NCI-H446 treated with DMSO at 0.1 percent for 48 hours (cell line): ENCODE results near the gene TTLL12.
"Not testable (repeated sequence)": the region's sequence is repeated elsewhere in the genome, so short reads cannot be mapped to it uniquely, and the experiment has no call there.

ENCODE experiments used
- DNase-seq: peaks from one replicate; lab custom pipeline; 2025; lab: John Stamatoyannopoulos, UW

The TTLL12 gene

GRCh38 chr22:43153899-43154298, 33.0 kb downstream of the TTLL12 start:
- no peak for DNase-seq

- peak; percentile 24 for DNase-seq
These were observed 34.4 kb downstream of the TTLL12 start for GRCh38 chr22:43152357-43153071.

DNA sequence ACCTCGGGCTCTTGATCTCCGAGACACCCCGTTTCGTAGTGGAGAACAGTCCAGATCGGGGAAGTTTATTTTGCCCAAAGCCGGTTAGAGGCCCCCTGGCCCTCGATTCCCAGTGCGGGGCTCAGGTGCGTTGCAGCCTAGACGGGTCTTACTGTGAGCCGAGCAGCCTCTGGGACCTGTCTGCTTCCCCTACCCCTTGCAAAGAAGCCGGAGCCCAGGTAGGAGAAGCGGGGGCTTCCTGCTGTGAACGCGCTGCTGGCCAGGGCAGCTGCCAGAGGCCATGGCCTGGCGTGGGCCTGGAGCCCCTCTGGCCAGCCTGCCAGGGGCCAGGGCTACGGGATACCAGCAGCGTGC, 35.0 kb downstream of the TTLL12 start:
- DNase-seq = no peak

- peak; percentile 20 for DNase-seq
These were observed 35.5 kb downstream of the TTLL12 start, which contains the start of gene TSPO for GRCh38 chr22:43151251-43152002. Gene TSPO, plus strand, starts transcription at chr22:43151559. Its CDS starts 7,680 bp downstream, at chr22:43159239.

GRCh38 chr22:43150731-43151206, 36.2 kb downstream of the TTLL12 start:
- DNase-seq = no peak

DNA sequence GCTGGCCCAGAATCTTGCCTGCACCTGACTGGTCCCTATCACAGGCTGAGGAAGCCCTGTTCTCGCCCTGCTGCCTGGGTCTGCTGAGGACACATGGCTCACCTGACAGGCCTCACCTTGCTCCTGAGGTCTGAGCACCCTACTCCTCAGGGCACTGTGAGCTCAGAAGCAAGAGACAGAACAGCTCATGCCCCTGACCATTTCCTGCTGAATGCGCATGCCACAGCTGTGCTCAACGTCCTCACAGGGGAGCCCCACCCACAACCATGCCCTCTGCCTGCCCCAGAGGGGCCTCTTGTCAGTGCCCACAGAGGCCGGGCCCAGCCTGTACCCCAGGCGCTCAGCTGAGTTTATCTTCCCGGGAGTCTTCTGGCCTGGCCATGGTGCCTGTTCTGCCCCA, 38.4 kb downstream of the TTLL12 start:
- no peak for DNase-seq

DNA sequence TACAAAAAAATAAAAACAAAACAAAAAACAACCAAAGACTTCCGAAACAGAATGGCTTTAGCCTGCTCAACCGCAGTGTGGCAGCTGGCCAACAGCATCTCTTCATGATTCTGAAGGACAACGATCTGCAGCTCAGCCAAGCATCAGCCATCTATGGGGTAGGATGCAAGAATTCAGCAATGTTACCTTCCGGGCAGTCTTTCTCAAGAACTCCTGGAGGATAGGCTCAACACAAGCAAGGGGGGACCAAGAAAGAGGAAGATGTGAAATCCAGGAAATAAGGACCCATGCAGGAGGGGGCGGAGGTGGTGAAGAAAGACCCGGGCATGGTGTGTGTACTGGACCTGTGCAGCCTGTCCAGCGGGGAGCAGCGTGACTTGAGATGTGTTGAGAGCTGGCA, 39.1 kb downstream of the TTLL12 start:
- no peak for DNase-seq

GRCh38 chr22:43146332-43146731, 40.6 kb downstream of the TTLL12 start:
- DNase-seq = not testable (repeated sequence)

DNA sequence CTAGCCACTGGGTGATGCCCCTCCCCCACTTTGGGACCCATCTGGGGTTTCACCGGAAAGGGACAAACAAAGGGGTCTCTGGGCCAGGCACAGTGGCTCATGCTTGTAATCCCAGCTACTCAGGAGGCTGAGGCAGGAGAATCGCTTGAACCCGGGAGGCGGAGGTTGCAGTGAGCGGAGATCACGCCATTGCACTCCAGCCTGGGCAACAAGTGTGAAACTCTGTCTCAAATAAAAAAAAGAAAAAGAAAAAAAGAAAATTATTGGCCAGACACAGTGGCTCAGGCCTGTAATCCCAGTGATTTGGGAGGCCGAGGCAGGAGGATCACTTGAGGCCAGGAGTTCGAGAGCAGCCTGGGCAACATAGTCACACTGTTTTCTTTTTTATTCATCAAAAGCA, 41.6 kb downstream of the TTLL12 start:
- DNase-seq = not testable (repeated sequence)

DNA sequence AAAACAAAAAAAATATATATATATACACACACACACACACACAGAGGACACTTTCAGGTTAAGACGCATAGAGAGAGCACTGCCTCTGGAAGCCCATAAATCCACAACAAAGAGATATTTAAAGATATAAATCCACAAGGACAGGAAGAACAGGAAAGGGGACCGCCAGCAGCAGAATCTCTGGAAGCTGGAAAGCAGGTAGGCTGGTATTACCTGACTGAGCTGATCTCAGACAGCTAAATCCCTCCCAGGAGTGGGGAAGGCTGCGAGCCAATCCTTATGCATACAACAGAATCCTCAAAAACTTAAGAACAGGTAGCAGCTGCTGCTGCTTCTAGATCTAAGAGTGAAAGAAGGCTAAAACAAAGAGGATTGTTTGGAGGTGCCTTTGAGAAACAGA, 42.0 kb downstream of the TTLL12 start:
- no peak for DNase-seq

DNA sequence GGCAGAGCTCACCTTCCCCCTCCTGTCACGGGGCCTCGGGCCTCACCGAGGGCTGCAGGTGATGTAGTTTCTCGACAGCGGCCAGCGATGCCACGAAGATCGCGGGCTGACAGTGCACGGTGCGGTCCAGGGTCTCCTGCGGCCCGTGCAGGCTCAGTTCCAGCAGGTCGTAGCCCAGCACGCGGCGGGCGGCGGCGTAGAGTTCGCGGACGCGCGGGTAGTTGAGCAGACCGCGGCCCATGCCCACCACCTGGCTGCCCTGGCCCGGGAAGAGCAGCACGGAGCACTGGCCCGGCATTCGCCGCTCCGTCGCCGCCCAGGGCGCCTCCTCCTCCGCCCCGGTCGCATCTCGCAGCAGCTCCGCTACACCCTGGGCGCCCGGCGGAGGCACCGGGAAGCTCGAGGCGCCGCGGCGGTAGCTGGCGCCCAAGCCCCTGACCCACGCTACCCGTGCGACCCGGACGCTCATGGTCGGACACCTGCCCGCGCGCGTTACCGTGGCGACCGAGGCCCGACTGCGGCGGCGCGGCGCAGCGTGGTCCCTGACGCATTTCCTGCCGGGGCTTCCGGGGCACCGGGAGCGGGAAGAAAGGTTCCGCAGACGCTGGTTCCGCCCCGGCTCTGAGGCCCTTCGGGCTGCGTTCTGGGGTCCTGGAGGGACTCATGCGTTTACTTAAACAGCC, 43.9 kb downstream of the TTLL12 start, which contains the start of gene MCAT:
MCAT (minus strand) TSS at position 519 of the 683 bp plus-strand sequence; CDS start at position 469, 50 bp downstream.
- peak; percentile 43 for DNase-seq

GRCh38 chr22:43136801-43137200, 50.1 kb downstream of the TTLL12 start:
- no peak for DNase-seq

- DNase-seq = no peak
These were observed 50.7 kb downstream of the TTLL12 start for GRCh38 chr22:43136255-43136654.

DNA sequence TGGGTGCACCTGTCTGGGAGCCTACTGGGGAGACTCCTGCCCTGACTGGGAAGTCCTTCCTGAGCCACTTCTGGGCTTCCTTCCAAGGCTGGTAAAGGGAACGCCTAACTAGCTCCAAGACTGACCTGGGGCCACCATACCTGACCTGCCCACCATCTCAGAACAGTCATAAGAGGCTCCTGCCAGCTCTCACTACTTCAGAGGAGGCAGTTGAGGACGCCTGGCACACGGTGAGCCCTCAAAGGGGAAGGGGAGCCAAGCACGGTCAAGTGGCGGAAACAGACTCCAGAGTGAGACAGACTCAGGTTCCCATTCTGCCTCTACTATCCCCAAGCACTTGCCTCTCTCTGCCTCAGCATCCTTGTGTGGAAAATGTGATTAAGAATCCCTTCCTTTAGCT, 51.4 kb downstream of the TTLL12 start:
- no peak for DNase-seq

- DNase-seq = no peak
These were observed 52.4 kb downstream of the TTLL12 start for GRCh38 chr22:43134553-43134952.

- DNase-seq = no peak
These were observed 53.5 kb downstream of the TTLL12 start for GRCh38 chr22:43133401-43133800.

- no peak for DNase-seq
These were observed 55.0 kb downstream of the TTLL12 start for GRCh38 chr22:43131773-43132501.

GRCh38 chr22:43129426-43130425, 57.2 kb downstream of the TTLL12 start:
- no peak for DNase-seq

- DNase-seq = no peak
These were observed 58.0 kb downstream of the TTLL12 start for GRCh38 chr22:43128928-43129424.

- DNase-seq = no peak
These were observed 58.8 kb downstream of the TTLL12 start for GRCh38 chr22:43128116-43128515.
